Measurements from ENCODE around the gene B3GALT2.
"Not testable (repeated sequence)": the region's sequence is repeated elsewhere in the genome, so short reads cannot be mapped to it uniquely, and the experiment has no call there.

Gene B3GALT2, protein sequence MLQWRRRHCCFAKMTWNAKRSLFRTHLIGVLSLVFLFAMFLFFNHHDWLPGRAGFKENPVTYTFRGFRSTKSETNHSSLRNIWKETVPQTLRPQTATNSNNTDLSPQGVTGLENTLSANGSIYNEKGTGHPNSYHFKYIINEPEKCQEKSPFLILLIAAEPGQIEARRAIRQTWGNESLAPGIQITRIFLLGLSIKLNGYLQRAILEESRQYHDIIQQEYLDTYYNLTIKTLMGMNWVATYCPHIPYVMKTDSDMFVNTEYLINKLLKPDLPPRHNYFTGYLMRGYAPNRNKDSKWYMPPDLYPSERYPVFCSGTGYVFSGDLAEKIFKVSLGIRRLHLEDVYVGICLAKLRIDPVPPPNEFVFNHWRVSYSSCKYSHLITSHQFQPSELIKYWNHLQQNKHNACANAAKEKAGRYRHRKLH

DNA sequence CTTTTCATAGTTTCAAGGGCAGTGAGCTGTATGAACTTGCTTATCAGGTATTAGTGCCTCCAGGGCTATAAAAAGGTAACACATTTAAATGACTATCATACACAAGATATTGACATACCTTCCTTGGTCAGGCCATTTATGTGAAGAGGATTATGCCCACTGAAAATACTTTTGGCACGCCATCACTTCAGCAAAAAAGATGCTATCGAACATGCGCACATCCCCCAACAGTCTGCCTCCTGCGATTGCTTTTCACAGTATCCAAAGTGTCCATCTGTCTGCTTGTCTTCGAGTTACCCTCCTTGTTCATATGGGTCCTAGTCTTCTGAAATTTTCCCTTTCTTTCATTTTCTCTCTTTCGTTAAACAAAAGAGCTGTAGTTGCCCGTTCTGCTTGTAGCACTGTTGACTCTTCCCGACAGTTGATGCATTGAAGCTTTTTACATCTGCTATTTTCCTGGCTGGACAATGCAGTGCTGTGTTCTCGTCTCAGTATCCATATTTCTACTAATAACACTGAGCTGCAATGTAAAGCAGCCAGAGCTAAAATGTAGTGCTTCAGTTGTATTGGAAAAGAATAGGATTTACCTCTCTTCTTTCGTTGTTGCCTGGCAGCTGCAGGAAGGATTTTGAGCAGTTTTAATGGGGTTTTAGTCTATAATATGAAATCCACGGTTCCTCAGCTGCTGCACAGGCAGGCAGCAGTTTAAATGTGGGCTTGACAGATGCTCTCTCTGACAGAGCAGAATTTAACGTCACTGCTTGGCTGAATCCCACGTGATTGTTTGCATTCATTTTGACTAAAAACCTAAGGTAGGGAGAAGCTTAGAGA, at the start of gene B3GALT2:
B3GALT2 (minus strand) TSS at position 713 of the 831 bp plus-strand sequence. CDS start 5,051 bp downstream, outside the sequence.
- Mint-ChIP-seq H3K27ac (peak within 1 kb of the TSS; percentile 3), H3K9me3 (no peaks in the 10 kb centered on the region), H3K4me3 (no peak within 1 kb of the TSS), H3K36me3 (ENCODE audit: low read depth) (peaks cover 2% of the 10 kb centered on the region), H3K27me3 (no peaks in the 10 kb centered on the region), H3K4me1 (ENCODE audit: low read depth) (peaks cover 15% of the 10 kb centered on the region)
- intact Hi-C loops (cut with micrococcal nuclease) = loop anchor here (10.0 kb wide), 1 partner anchor 179 kb away; no protein-coding TSS in a partner anchor

- no peaks in the 10 kb centered on the region for H3K9me3 Mint-ChIP-seq
- intact Hi-C loops (cut with micrococcal nuclease) = no loop called here
- H3K4me1 Mint-ChIP-seq (ENCODE audit: low read depth) = peaks cover 5% of the 10 kb centered on the region
- H3K27me3 Mint-ChIP-seq = no peaks in the 10 kb centered on the region
- H3K27ac Mint-ChIP-seq = no peak overlapping the region
- H3K36me3 Mint-ChIP-seq (ENCODE audit: low read depth) = peaks cover 50% of the 10 kb centered on the region
- no peak overlapping the region for H3K4me3 Mint-ChIP-seq
These were observed 48.1 kb upstream of the B3GALT2 start for GRCh38 chr1:193234530-193234929.

DNA sequence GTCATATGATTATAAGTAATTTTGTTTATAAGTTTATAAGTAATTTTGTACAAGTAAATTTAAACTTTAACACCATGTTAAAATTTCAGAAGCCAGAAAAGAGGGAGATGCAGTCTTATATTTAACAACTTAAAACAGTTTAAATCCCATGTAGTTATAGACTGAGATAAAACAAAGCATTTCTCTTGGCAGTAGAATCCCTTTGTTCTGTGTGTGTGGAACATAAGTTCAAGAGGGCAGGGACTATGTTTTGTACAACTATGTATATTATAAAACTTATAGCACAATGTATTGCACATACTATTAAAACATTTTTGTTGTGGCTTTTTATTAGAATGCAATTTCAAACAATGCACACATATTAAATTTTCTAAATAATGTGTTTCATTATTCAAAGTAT, 44.7 kb upstream of the B3GALT2 start:
- peaks cover 31% of the 10 kb centered on the region for H3K36me3 Mint-ChIP-seq (ENCODE audit: low read depth)
- H3K4me1 Mint-ChIP-seq (ENCODE audit: low read depth); H3K9me3 Mint-ChIP-seq; intact Hi-C loops (cut with micrococcal nuclease); H3K27me3 Mint-ChIP-seq; H3K27ac Mint-ChIP-seq; H3K4me3 Mint-ChIP-seq: not testable (repeated sequence)

DNA sequence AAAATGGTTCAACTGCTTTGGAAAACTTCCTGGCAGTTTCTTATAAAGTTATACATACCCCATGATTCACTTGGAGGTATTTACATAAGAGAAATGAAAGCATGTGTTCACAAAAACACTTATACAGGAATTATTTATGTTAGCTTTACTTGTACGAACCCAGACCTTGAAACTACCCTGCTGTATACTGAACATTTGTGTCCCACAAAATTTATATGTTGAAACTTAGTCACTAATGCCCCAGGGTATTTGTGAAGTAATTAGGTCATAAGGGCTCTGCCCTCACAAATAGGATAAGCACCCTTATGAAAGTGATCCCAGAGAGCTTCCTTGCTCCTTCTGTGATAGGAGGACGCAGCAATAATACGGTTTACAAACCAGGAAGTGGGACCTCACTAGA, 42.7 kb upstream of the B3GALT2 start:
- Mint-ChIP-seq H3K4me1 (ENCODE audit: low read depth) (no peaks in the 10 kb centered on the region), H3K4me3 (no peak overlapping the region), H3K27me3 (no peaks in the 10 kb centered on the region), H3K36me3 (ENCODE audit: low read depth) (peaks cover 38% of the 10 kb centered on the region), H3K27ac (no peak overlapping the region), H3K9me3 (peaks cover 12% of the 10 kb centered on the region)
- intact Hi-C loops (cut with micrococcal nuclease) = no loop called here

DNA sequence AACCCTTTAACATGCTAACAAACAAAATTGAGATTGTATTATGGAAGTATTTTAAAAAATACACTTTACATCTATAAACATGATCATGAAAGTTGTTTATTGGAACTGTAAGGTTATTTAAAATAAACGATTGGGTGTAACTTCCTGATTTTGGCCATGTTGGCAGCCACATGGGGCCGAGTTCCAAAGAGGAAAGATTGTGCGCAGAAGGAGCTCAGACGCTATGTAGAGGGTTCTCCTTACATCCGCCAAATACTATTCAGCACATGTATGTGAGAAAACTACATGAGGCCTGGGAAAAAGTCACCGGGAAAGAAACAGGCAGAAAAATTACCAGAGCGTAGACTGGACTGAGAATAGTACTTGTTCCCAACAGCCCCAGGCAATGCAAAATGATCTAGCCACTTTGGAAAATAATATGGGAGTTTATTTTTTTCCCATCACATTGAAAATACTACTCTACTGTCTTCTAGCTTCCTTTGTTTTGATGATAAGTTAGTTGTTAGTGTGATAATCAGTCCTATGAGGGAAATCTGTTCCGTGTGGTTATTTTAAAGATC, 35.7 kb upstream of the B3GALT2 start:
- no peak overlapping the region for H3K27ac Mint-ChIP-seq
- intact Hi-C loops (cut with micrococcal nuclease) = no loop called here
- H3K9me3 Mint-ChIP-seq = peaks cover 12% of the 10 kb centered on the region

DNA sequence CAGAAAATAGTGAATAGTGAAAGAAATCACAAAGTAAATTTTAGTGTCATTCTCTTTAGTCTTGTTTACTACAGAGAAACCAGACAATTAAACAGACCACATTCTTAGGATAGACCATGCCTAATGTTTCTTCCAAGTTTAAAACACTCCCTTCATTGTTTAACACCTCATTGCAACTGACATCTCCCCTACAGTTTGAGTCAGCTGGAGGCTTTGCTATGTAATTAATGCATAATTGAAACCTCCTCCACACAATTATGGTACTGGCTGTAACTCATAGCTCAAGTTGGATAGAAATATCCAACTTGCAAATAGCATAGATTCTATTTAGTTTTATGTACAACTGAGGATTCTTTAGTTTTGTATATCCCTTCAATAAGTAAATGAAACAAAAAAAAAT, 35.2 kb upstream of the B3GALT2 start:
- H3K4me3 Mint-ChIP-seq = no peak overlapping the region
- H3K27me3 Mint-ChIP-seq = no peaks in the 10 kb centered on the region
- H3K27ac Mint-ChIP-seq = no peak overlapping the region
- intact Hi-C loops (cut with micrococcal nuclease) = no loop called here
- peaks cover 71% of the 10 kb centered on the region for H3K36me3 Mint-ChIP-seq (ENCODE audit: low read depth)
- H3K9me3 Mint-ChIP-seq = peaks cover 12% of the 10 kb centered on the region
- no peaks in the 10 kb centered on the region for H3K4me1 Mint-ChIP-seq (ENCODE audit: low read depth)

More for the DNA sequence above, 35.7 kb upstream of the B3GALT2 start:
- Mint-ChIP-seq H3K36me3 (ENCODE audit: low read depth) (peaks cover 71% of the 10 kb centered on the region), H3K4me3 (no peak overlapping the region), H3K27me3 (no peaks in the 10 kb centered on the region), H3K4me1 (ENCODE audit: low read depth) (no peaks in the 10 kb centered on the region)

- Mint-ChIP-seq H3K27me3 (no peaks in the 10 kb centered on the region), H3K9me3 (no peaks in the 10 kb centered on the region), H3K4me1 (ENCODE audit: low read depth) (no peaks in the 10 kb centered on the region), H3K27ac (no peak overlapping the region), H3K4me3 (no peak overlapping the region), H3K36me3 (ENCODE audit: low read depth) (peaks cover 64% of the 10 kb centered on the region)
- intact Hi-C loops (cut with micrococcal nuclease) = no loop called here
These were observed 33.0 kb upstream of the B3GALT2 start for GRCh38 chr1:193219391-193219790.

GRCh38 chr1:193216920-193217319, 30.5 kb upstream of the B3GALT2 start:
- Mint-ChIP-seq H3K36me3 (ENCODE audit: low read depth) (peaks cover 62% of the 10 kb centered on the region), H3K27me3 (no peaks in the 10 kb centered on the region), H3K9me3 (no peaks in the 10 kb centered on the region), H3K4me3 (no peak overlapping the region), H3K4me1 (ENCODE audit: low read depth) (peaks cover 6% of the 10 kb centered on the region), H3K27ac (no peak overlapping the region)
- intact Hi-C loops (cut with micrococcal nuclease) = no loop called here

DNA sequence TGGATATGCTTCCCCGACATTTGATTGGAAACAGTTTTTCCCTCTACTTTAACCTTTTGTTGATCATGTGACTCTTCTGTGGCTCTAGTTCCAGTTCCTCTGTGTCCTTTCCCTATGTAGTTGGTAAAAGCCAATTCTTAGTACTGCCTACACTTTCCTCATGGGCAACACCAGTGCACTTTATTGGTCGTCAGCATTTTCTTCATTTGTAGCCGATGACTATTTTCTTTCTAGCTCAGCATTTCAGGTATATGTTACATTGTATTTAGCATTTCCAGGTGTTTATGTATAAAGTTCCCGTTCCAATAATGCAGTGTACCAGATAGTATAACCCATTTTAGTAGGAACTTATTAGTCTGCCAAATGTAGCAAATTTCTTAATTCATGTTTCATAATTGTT, 27.6 kb upstream of the B3GALT2 start:
- Mint-ChIP-seq H3K4me1 (ENCODE audit: low read depth) (peaks cover 19% of the 10 kb centered on the region), H3K27me3 (no peaks in the 10 kb centered on the region), H3K4me3 (no peak overlapping the region), H3K36me3 (ENCODE audit: low read depth) (peaks cover 66% of the 10 kb centered on the region), H3K27ac (no peak overlapping the region), H3K9me3 (peaks cover 9% of the 10 kb centered on the region)
- intact Hi-C loops (cut with micrococcal nuclease) = no loop called here

GRCh38 chr1:193212637-193213036, 26.2 kb upstream of the B3GALT2 start:
- no peak overlapping the region for H3K4me3 Mint-ChIP-seq
- H3K36me3 Mint-ChIP-seq (ENCODE audit: low read depth) = peaks cover 67% of the 10 kb centered on the region
- peaks cover 19% of the 10 kb centered on the region for H3K4me1 Mint-ChIP-seq (ENCODE audit: low read depth)
- peaks cover 23% of the 10 kb centered on the region for H3K9me3 Mint-ChIP-seq
- intact Hi-C loops (cut with micrococcal nuclease) = no loop called here
- H3K27ac Mint-ChIP-seq = no peak overlapping the region
- no peaks in the 10 kb centered on the region for H3K27me3 Mint-ChIP-seq

- H3K36me3 Mint-ChIP-seq (ENCODE audit: low read depth) = peaks cover 67% of the 10 kb centered on the region
- peaks cover 34% of the 10 kb centered on the region for H3K9me3 Mint-ChIP-seq
- no peaks in the 10 kb centered on the region for H3K27me3 Mint-ChIP-seq
- no peak overlapping the region for H3K4me3 Mint-ChIP-seq
- H3K4me1 Mint-ChIP-seq (ENCODE audit: low read depth) = peaks cover 19% of the 10 kb centered on the region
- intact Hi-C loops (cut with micrococcal nuclease) = no loop called here
- no peak overlapping the region for H3K27ac Mint-ChIP-seq
These were observed 25.1 kb upstream of the B3GALT2 start for GRCh38 chr1:193211539-193211938.

- peaks cover 67% of the 10 kb centered on the region for H3K36me3 Mint-ChIP-seq (ENCODE audit: low read depth)
- no peak overlapping the region for H3K27ac Mint-ChIP-seq
These were observed 24.6 kb upstream of the B3GALT2 start for GRCh38 chr1:193210996-193211395.

DNA sequence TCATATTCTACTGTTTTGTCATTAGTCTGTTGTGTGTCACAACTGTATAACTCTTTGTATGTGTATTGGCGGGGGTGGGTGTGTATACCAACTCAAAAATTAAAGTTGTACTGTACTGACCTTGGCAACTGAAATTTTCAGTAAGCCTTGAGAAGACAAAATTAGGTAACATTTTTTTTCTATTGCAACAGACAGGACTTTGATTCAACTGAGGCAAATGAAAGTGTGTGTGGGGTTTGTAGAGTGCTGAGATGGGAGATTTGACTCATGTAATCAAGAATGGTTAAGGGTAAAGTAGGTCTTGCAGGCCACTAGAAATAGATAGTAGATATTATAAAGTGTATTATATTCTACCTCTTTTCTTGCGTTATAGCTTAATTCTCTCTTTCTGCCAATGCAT, 14.6 kb upstream of the B3GALT2 start:
- Mint-ChIP-seq H3K27me3 (no peaks in the 10 kb centered on the region), H3K27ac (no peak overlapping the region), H3K36me3 (ENCODE audit: low read depth) (peaks cover 28% of the 10 kb centered on the region), H3K9me3 (peaks cover 9% of the 10 kb centered on the region), H3K4me3 (no peak overlapping the region), H3K4me1 (ENCODE audit: low read depth) (peaks cover 7% of the 10 kb centered on the region)
- intact Hi-C loops (cut with micrococcal nuclease) = no loop called here

More at GRCh38 chr1:193210996-193211395, 24.6 kb upstream of the B3GALT2 start:
- intact Hi-C loops (cut with micrococcal nuclease) = no loop called here
- no peaks in the 10 kb centered on the region for H3K27me3 Mint-ChIP-seq
- peaks cover 19% of the 10 kb centered on the region for H3K4me1 Mint-ChIP-seq (ENCODE audit: low read depth)
- H3K4me3 Mint-ChIP-seq = no peak overlapping the region
- peaks cover 39% of the 10 kb centered on the region for H3K9me3 Mint-ChIP-seq

DNA sequence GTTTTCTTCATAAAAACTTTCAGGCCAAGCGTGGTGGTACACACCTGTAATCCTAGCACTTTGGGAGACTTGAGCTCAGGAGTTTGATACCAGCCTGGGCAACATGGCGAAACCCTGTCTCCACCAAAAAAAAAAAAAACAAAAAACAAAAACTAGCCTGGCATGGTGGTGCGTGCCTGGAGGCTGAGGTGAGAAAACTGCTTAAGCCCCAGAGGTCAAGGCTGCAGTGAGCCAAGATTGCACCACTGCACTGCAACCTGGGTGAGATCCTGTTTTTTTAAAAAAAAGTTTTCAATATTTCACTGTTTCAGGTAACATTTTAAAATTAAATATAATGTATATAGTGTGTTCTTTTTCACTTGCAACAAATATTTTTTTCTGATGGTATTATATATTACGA, 13.5 kb upstream of the B3GALT2 start:
- H3K36me3 Mint-ChIP-seq (ENCODE audit: low read depth) = peaks cover 17% of the 10 kb centered on the region
- H3K9me3 Mint-ChIP-seq = no peaks in the 10 kb centered on the region
- peaks cover 7% of the 10 kb centered on the region for H3K4me1 Mint-ChIP-seq (ENCODE audit: low read depth)
- H3K27me3 Mint-ChIP-seq = no peaks in the 10 kb centered on the region
- no peak overlapping the region for H3K4me3 Mint-ChIP-seq
- intact Hi-C loops (cut with micrococcal nuclease) = no loop called here
- no peak overlapping the region for H3K27ac Mint-ChIP-seq

Measured in dendritic cell treated with granulocyte-macrophage colony-stimulating factor and Interleukin-4, amounts not matched to agents 40 ng/mL and 50 ng/mL, for 4 days (primary cell).